ENCODE measurements around the gene BAMBI. TPM values are rescaled to one million over a fixed set of nuclear protein-coding genes. Genes with fewer than 3 reads are reported as not detected.

The BAMBI gene
- polyA plus RNA-seq, 1 of the 3 experiments (the other 2 are of a cell fraction): 2.8 TPM

GRCh38 chr10:28684157-28684985 lies 7.0 kb downstream of the BAMBI start:
- H3K27ac ChIP-seq (ENCODE audit: low read depth in 2 of 2, low read length in 1 of 2): no peak overlapping the region; a peak in 1 of 4 replicates
- H3K36me3 ChIP-seq (replicated peaks in 1 of 2; ENCODE audit: control insufficient read depth in 1 of 2, insufficient read depth in 2 of 2, low read length in 1 of 2): peaks cover 11 to 14% of the 10 kb centered on the region in 2 experiments
- no peaks in the 10 kb centered on the region for H3K27me3 ChIP-seq (ENCODE audit: insufficient read depth)
- peaks cover 31 to 38% of the 10 kb centered on the region in 2 experiments; a peak in 3 of 4 replicates for H3K4me1 ChIP-seq (ENCODE audit: control insufficient read depth in 1 of 2, insufficient read depth in 2 of 2, low read depth in 1 of 2, low read length in 1 of 2)
- peaks cover 19% of the 10 kb centered on the region for H3K79me2 ChIP-seq (ENCODE audit: insufficient read depth)
- CTCF ChIA-PET: interaction anchor here (0.8 to 1.4 kb wide), 2 partner anchors 21 to 764 kb away, joined by 4 read pairs; no protein-coding TSS in a partner anchor
- H3F3A ChIP-seq (replicated peaks; ENCODE audit: insufficient read depth): peaks cover 7% of the 10 kb centered on the region
- no peak overlapping the region for H3K9ac ChIP-seq
- H3K4me3 ChIP-seq (ENCODE audit: low read depth in 2 of 2, low read length in 1 of 2): no peak overlapping the region
- no peaks in the 10 kb centered on the region for H3K9me3 ChIP-seq
- no peak overlapping the region for H2AFZ ChIP-seq (ENCODE audit: low read depth)
- POLR2A ChIA-PET: no interaction called here
- DNase-seq: no peak
- H4K20me1 ChIP-seq (ENCODE audit: insufficient read depth): no peaks in the 10 kb centered on the region
- H3K9me2 ChIP-seq: no peaks in the 10 kb centered on the region
- TF ChIP-seq RXRA (IDR thresholded peaks at IDR 0.05; ENCODE audit: borderline replicate concordance, low read depth) (no peak), MEF2A (IDR thresholded peaks at IDR 0.05; ENCODE audit: borderline replicate concordance, low read depth) (no peak), ZBTB33 (IDR thresholded peaks at IDR 0.05; ENCODE audit: borderline replicate concordance, low read depth) (no peak), USF2 (IDR thresholded peaks at IDR 0.05; ENCODE audit: borderline replicate concordance, low read depth, low read length) (no peak), MAX (IDR thresholded peaks at IDR 0.05; ENCODE audit: low read depth) (no peak), NRF1 (IDR thresholded peaks at IDR 0.05; ENCODE audit: low read depth, low read length) (no peak), EZH2phosphoT487 (IDR thresholded peaks at IDR 0.05; ENCODE audit: borderline replicate concordance, low read depth) (no peak), CTCF (IDR thresholded peaks at IDR 0.05) (no peak), GABPA (IDR thresholded peaks at IDR 0.05; ENCODE audit: low read depth) (no peak), MXI1 (IDR thresholded peaks at IDR 0.05; ENCODE audit: low read depth, low read length) (no peak), TEAD4 (IDR thresholded peaks at IDR 0.05; ENCODE audit: borderline replicate concordance, insufficient read depth) (no peak), RCOR1 (IDR thresholded peaks at IDR 0.05; ENCODE audit: low read length) (no peak), FOSL2 (IDR thresholded peaks at IDR 0.05; ENCODE audit: borderline replicate concordance, low read depth) (no peak), IRF3 (IDR thresholded peaks at IDR 0.05; ENCODE audit: low read depth, low read length) (no peak), REST (IDR thresholded peaks at IDR 0.05; ENCODE audit: low read depth, low read length) (no peak), SIN3A (IDR thresholded peaks at IDR 0.05; ENCODE audit: borderline replicate concordance, low read depth, low read length) (no peak), ELF1 (IDR thresholded peaks at IDR 0.05) (no peak), FOXM1 (IDR thresholded peaks at IDR 0.05; ENCODE audit: low read depth) (no peak), SMC3 (IDR thresholded peaks at IDR 0.05; ENCODE audit: low read depth, low read length) (no peak)
- 96% methylated on average over 13 of the region's 13 CpGs for WGBS (ENCODE audit: low lambda C conversion rate)
- no peak overlapping the region for H3K4me2 ChIP-seq

Measured in SK-N-SH (cell line).